Measurements from ENCODE around the gene ITPR3.

The ITPR3 gene

GRCh38 chr6:33634946-33635345 is 13.8 kb downstream of the ITPR3 start:
- no peak for TF ChIP-seq CTCF (IDR thresholded peaks at IDR 0.05; ENCODE audit: low read depth, low read length, missing control alignments)
- no peak for DNase-seq (ENCODE audit: low read depth)
- H3K4me3 ChIP-seq (ENCODE audit: low read depth, low read length) = no peak overlapping the region

GRCh38 chr6:33636655-33637054 is 15.5 kb downstream of the ITPR3 start:
- TF ChIP-seq CTCF (IDR thresholded peaks at IDR 0.05; ENCODE audit: low read depth, low read length, missing control alignments) = no peak
- H3K4me3 ChIP-seq (ENCODE audit: low read depth, low read length) = no peak overlapping the region
- no peak for DNase-seq (ENCODE audit: low read depth)

GRCh38 chr6:33638556-33638955 is 17.4 kb downstream of the ITPR3 start:
- no peak for DNase-seq (ENCODE audit: low read depth)
- no peak for TF ChIP-seq CTCF (IDR thresholded peaks at IDR 0.05; ENCODE audit: low read depth, low read length, missing control alignments)
- H3K4me3 ChIP-seq (ENCODE audit: low read depth, low read length) = no peak overlapping the region

- no peak overlapping the region for H3K4me3 ChIP-seq (ENCODE audit: low read depth, low read length)
- no peak for DNase-seq (ENCODE audit: low read depth)
- no peak for TF ChIP-seq CTCF (IDR thresholded peaks at IDR 0.05; ENCODE audit: low read depth, low read length, missing control alignments)
Observed at GRCh38 chr6:33639559-33639958, 18.4 kb downstream of the ITPR3 start.

GRCh38 chr6:33640361-33640760 is 19.2 kb downstream of the ITPR3 start:
- TF ChIP-seq CTCF (IDR thresholded peaks at IDR 0.05; ENCODE audit: low read depth, low read length, missing control alignments) = no peak
- no peak for DNase-seq (ENCODE audit: low read depth)
- no peak overlapping the region for H3K4me3 ChIP-seq (ENCODE audit: low read depth, low read length)

GRCh38 chr6:33641144-33641543 is 20.0 kb downstream of the ITPR3 start:
- TF ChIP-seq CTCF (IDR thresholded peaks at IDR 0.05; ENCODE audit: low read depth, low read length, missing control alignments) = no peak
- no peak for DNase-seq (ENCODE audit: low read depth)

GRCh38 chr6:33641602-33642001 is 20.5 kb downstream of the ITPR3 start:
- TF ChIP-seq CTCF (IDR thresholded peaks at IDR 0.05; ENCODE audit: low read depth, low read length, missing control alignments) = no peak
- H3K4me3 ChIP-seq (ENCODE audit: low read depth, low read length) = no peak overlapping the region
- no peak for DNase-seq (ENCODE audit: low read depth)

More at GRCh38 chr6:33641144-33641543, 20.0 kb downstream of the ITPR3 start:
- H3K4me3 ChIP-seq (ENCODE audit: low read depth, low read length) = no peak overlapping the region
